K562 (cell line): ENCODE results near the gene RAB26. TPM values are rescaled to one million over a fixed set of nuclear protein-coding genes. Genes with fewer than 3 reads are reported as not detected.
A peak's percentile ranks its signal among the peaks of the same experiment; 100 is the strongest.
"Not testable (repeated sequence)": the region's sequence is repeated elsewhere in the genome, so short reads cannot be mapped to it uniquely, and the experiment has no call there.

Experiments used
- ATAC-seq: fragments of 200-7000 bp; cut with Tn5 transposase; 3 replicates; pipeline ENCODE4 v1.9.1; 2020; ENCODE audit warnings: moderate library complexity
- BruUV-seq: library from RNA; stranded (reverse); fragments of 400-500 nt; replicated peaks from 2 replicates; lab custom pipeline; 2021; lab: Mats Ljungman, UMichigan
- CTCF ChIA-PET: fragments of 300-600 bp; formaldehyde crosslinking; extraction: SDS; loops from one replicate; lab custom pipeline; 2021; ENCODE audit warnings: low intra/inter-chr PET ratio; lab: Yijun Ruan, JAX
- POLR2A ChIA-PET: fragments of 300-600, 350-650 bp; sonication (Branson Sonifier 250); formaldehyde crosslinking; extraction: SDS; loops from one replicate; lab custom pipeline; 2021; ENCODE audit warnings: antibody characterized with exemption, inconsistent platforms; lab: Yijun Ruan, JAX
- DNase-seq, 4 experiments: peaks; one replicate each; pipeline versions ENCODE4 v3.0.0 to v3.0.0-alpha.2; 2011 to 2018; ENCODE audit warnings: low spot score in 3 of 4, mixed read lengths in 3 of 4; ENCODE audit errors: extremely low read depth in 1 of 4
- FAIRE-seq: peaks from 2 replicates; lab custom pipeline; 2011; peaks lifted over from hg19 to GRCh38; lab: Jason Lieb, UNC
- H2AFZ ChIP-seq: 2 replicates; pipeline ENCODE4 v1.6.0; 2011; ENCODE audit warnings: low read depth, low read length, control low read depth, inconsistent platforms
- H3K27ac ChIP-seq: fragments of 200-600 bp; 3 replicates; pipeline ENCODE4 v1.8.0; 2011; ENCODE audit warnings: low read depth, mild to moderate bottlenecking, control low read depth, inconsistent platforms, low read length, moderate library complexity, mixed read lengths; ENCODE audit errors: extremely low read depth
- H3K27me3 ChIP-seq, 2 experiments: fragments of 300-600 bp in 1 of 2; 2 replicates in 1 of 2; 3 replicates in 1 of 2; pipeline versions ENCODE4 v1.6.0 to v1.8.0; 2011; ENCODE audit warnings: inconsistent platforms in 2 of 2, low read length in 2 of 2, mild to moderate bottlenecking in 1 of 2, mixed read lengths in 1 of 2, moderate library complexity in 1 of 2; ENCODE audit not compliant: control insufficient read depth in 2 of 2, insufficient read depth in 2 of 2
- H3K36me3 ChIP-seq: fragments of 300-600 bp; 3 replicates; pipeline ENCODE4 v1.8.0; 2011; ENCODE audit warnings: mild to moderate bottlenecking, low read length, inconsistent platforms; ENCODE audit not compliant: control insufficient read depth, insufficient read depth
- H3K4me1 ChIP-seq, 2 experiments: fragments of 200-600 bp in 1 of 2; replicated peaks in 1 of 2; 2 replicates in 1 of 2; 3 replicates in 1 of 2; pipeline versions ENCODE4 v1.5.1 to v1.8.0; 2011; ENCODE audit warnings: inconsistent platforms in 2 of 2, low read length in 2 of 2, mild to moderate bottlenecking in 1 of 2, mixed read lengths in 1 of 2, moderate library complexity in 1 of 2; ENCODE audit not compliant: control insufficient read depth in 2 of 2, insufficient read depth in 2 of 2
- H3K4me2 ChIP-seq: 2 replicates; pipeline ENCODE4 v1.6.1; 2011; ENCODE audit warnings: low read length, control low read depth, inconsistent platforms, mixed read lengths; ENCODE audit not compliant: insufficient read depth
- H3K4me3 ChIP-seq: fragments of 200-600 bp; sonication (generic), shearing (Covaris generic); 2 replicates; pipeline ENCODE4 v1.5.1; 2016; ENCODE audit warnings: control low read depth, inconsistent platforms
- H3K79me2 ChIP-seq: fragments of 200-600 bp; 3 replicates; pipeline ENCODE4 v1.8.0; 2011; ENCODE audit warnings: low read length, inconsistent platforms; ENCODE audit not compliant: control insufficient read depth, insufficient read depth
- H3K9ac ChIP-seq, 2 experiments: 2 replicates each; pipeline versions ENCODE4 v1.6.0 to v1.6.1; 2011; ENCODE audit warnings: low read depth in 2 of 2, low read length in 2 of 2, control low read depth in 1 of 2, inconsistent platforms in 1 of 2, mild to moderate bottlenecking in 1 of 2, mixed read lengths in 1 of 2; ENCODE audit not compliant: insufficient read depth in 1 of 2
- H3K9me1 ChIP-seq: one replicate; pipeline ENCODE4 v1.6.0; 2011; ENCODE audit warnings: inconsistent platforms, mild to moderate bottlenecking, low read length, moderate library complexity; ENCODE audit not compliant: control insufficient read depth, insufficient read depth
- H3K9me3 ChIP-seq: replicated peaks from 2 replicates; pipeline ENCODE4 v1.5.1; 2011; ENCODE audit warnings: low read depth, low read length, inconsistent platforms; ENCODE audit not compliant: control insufficient read depth, insufficient read depth
- H4K20me1 ChIP-seq: replicated peaks from 2 replicates; pipeline ENCODE4 v1.6.1; 2011; ENCODE audit warnings: low read length, inconsistent platforms, mixed read lengths; ENCODE audit not compliant: control insufficient read depth, insufficient read depth
- POLR2G ChIP-seq: fragments of 200-400 bp; formaldehyde crosslinking; IDR thresholded peaks from 2 replicates; pipeline ENCODE4 v1.6.1; 2017; ENCODE audit warnings: low read depth, mild to moderate bottlenecking, antibody characterized with exemption, low read length, moderate library complexity
- WGBS: fragments of 100-300 bp; shearing (Covaris generic); methylation state at CpG from one replicate; pipeline ENCODE4 v1.1.6; 2016; ENCODE audit warnings: low coverage, mixed read lengths; ENCODE audit not compliant: insufficient coverage; ENCODE audit errors: missing lambda C conversion rate; 5-methylcytosine and 5-hydroxymethylcytosine counted together
- in situ Hi-C: fragments of 300-500 bp; cut with MboI; formaldehyde crosslinking; loops from 4 replicates; pipeline ENCODE4 v1.15.0; 2018; ENCODE audit warnings: inconsistent platforms, mixed read lengths
- intact Hi-C: fragments of 100-400 bp; cut with micrococcal nuclease; formaldehyde crosslinking; loops from 2 replicates; pipeline ENCODE4 v1.14.2; 2022
- polyA plus RNA-seq, 8 experiments: library from polyadenylated mRNA; depleted of rRNA in 4 of 8; stranded (reverse) in 5 of 8; unstranded in 3 of 8; fragments of >200 nt; fragmentation: Nextera tagmentation in 2 of 8; fragmentation: Illumina TruSeq in 1 of 8; extraction: Ambion mirVana in 2 of 8; extraction: Trizol in 1 of 8; gene quantifications; 2 replicates each; pipeline versions ENCODE4 v1.2.1 to v1.2.3, GENCODE V29; 2011 to 2014; ENCODE audit warnings: inconsistent platforms in 1 of 8, missing spikeins in 1 of 8
- total RNA-seq, 7 experiments: library from RNA; depleted of rRNA in 6 of 7; stranded (reverse); fragments of >200 nt in 6 of 7; fragmentation: Illumina TruSeq in 2 of 7; extraction: Trizol in 2 of 7; gene quantifications; 2 replicates each; pipeline versions ENCODE4 v1.2.1 to v1.2.3, GENCODE V29; 2011 to 2021; ENCODE audit warnings: low replicate concordance in 1 of 7

Gene RAB26
- total and polyA plus RNA-seq, 9 of the 15 experiments (the other 6 are each of a cell fraction or from before 2014, with no cell fraction given), result 0.25 to 6.1 (median 2.1) TPM

GRCh38 chr16:2124377-2124693 is 24.1 kb upstream of the RAB26 start:
- Histone ChIP-seq H3K4me1 (peaks cover 0 to 55% of the 10 kb centered on the region in 2 experiments; a peak in 4 of 5 replicates), H3K79me2 (peaks cover 15% of the 10 kb centered on the region)
- H3K4me2 ChIP-seq, H3K9me1 ChIP-seq, H3K27me3 ChIP-seq, H3K36me3 ChIP-seq, H3K9ac ChIP-seq, ATAC-seq, H2AFZ ChIP-seq, FAIRE-seq, DNase-seq, BruUV-seq, H4K20me1 ChIP-seq, in situ Hi-C loops, H3K9me3 ChIP-seq, intact Hi-C loops, CTCF ChIA-PET, H3K27ac ChIP-seq, H3K4me3 ChIP-seq: not testable (repeated sequence)
- WGBS, result 86% methylated on average over 6 of the region's 11 CpGs
- POLR2A ChIA-PET, result interaction anchor here (0.6 kb wide), 1 partner anchor 26 kb away, joined by 3 read pairs; no protein-coding TSS in a partner anchor

- POLR2A ChIA-PET, result interaction anchor here (0.6 kb wide), 1 partner anchor 25 kb away, joined by 3 read pairs; no protein-coding TSS in a partner anchor
- intact Hi-C loops, H4K20me1 ChIP-seq, in situ Hi-C loops, H3K9me1 ChIP-seq, FAIRE-seq, H2AFZ ChIP-seq, H3K9me3 ChIP-seq, DNase-seq, CTCF ChIA-PET, H3K36me3 ChIP-seq, H3K27me3 ChIP-seq, H3K27ac ChIP-seq, BruUV-seq, H3K4me3 ChIP-seq, H3K4me2 ChIP-seq: not testable (repeated sequence)
- Histone ChIP-seq H3K9ac (peak overlapping the region in 1 of 2 experiments; percentile 58; a peak in 1 of 4 replicates), H3K79me2 (peaks cover 15% of the 10 kb centered on the region), H3K4me1 (peaks cover 0 to 56% of the 10 kb centered on the region in 2 experiments; a peak in 4 of 5 replicates)
- TF ChIP-seq POLR2G, result 0 out of 2 replicates have a peak, but pooled peaks have one; percentile 2
- 0 out of 3 replicates have a peak, but pooled peaks have one; percentile 8 for ATAC-seq
- 71% methylated on average over 15 of the region's 37 CpGs for WGBS
Measured at GRCh38 chr16:2124694-2125444, 23.6 kb upstream of the RAB26 start.

- BruUV-seq, H3K9me3 ChIP-seq, H3K27ac ChIP-seq, H2AFZ ChIP-seq, H3K9me1 ChIP-seq, H3K4me3 ChIP-seq, H3K4me2 ChIP-seq, H3K27me3 ChIP-seq, intact Hi-C loops, CTCF ChIA-PET, in situ Hi-C loops, POLR2A ChIA-PET, H4K20me1 ChIP-seq, DNase-seq, H3K36me3 ChIP-seq, FAIRE-seq, ATAC-seq: not testable (repeated sequence)
- 41% methylated on average over 2 of the region's 11 CpGs for WGBS
- Histone ChIP-seq H3K9ac (peak overlapping the region in 1 of 2 experiments; percentile 58; a peak in 1 of 4 replicates), H3K79me2 (peaks cover 15% of the 10 kb centered on the region), H3K4me1 (peaks cover 0 to 62% of the 10 kb centered on the region in 2 experiments; a peak in 4 of 5 replicates)
Measured at GRCh38 chr16:2125609-2126008, 22.8 kb upstream of the RAB26 start.
